Erythroblast (primary cell): ENCODE results near the gene AVPR1A.
"Not testable (repeated sequence)": the region's sequence is repeated elsewhere in the genome, so short reads cannot be mapped to it uniquely, and the experiment has no call there.

Source experiments
- DNase-seq, 2 experiments: peaks; one replicate each; lab custom pipeline; 2025; lab: John Stamatoyannopoulos, UW
- GATA1 ChIP-seq: IDR thresholded peaks from 2 replicates; pipeline ENCODE4 v1.6.1; 2011; ENCODE audit warnings: low read depth, mild to moderate bottlenecking, control low read depth, low read length, moderate library complexity
- POLR2A ChIP-seq: IDR thresholded peaks from 2 replicates; pipeline ENCODE4 v1.6.1; 2011; ENCODE audit warnings: mild to moderate bottlenecking, low read length

Gene AVPR1A

DNA sequence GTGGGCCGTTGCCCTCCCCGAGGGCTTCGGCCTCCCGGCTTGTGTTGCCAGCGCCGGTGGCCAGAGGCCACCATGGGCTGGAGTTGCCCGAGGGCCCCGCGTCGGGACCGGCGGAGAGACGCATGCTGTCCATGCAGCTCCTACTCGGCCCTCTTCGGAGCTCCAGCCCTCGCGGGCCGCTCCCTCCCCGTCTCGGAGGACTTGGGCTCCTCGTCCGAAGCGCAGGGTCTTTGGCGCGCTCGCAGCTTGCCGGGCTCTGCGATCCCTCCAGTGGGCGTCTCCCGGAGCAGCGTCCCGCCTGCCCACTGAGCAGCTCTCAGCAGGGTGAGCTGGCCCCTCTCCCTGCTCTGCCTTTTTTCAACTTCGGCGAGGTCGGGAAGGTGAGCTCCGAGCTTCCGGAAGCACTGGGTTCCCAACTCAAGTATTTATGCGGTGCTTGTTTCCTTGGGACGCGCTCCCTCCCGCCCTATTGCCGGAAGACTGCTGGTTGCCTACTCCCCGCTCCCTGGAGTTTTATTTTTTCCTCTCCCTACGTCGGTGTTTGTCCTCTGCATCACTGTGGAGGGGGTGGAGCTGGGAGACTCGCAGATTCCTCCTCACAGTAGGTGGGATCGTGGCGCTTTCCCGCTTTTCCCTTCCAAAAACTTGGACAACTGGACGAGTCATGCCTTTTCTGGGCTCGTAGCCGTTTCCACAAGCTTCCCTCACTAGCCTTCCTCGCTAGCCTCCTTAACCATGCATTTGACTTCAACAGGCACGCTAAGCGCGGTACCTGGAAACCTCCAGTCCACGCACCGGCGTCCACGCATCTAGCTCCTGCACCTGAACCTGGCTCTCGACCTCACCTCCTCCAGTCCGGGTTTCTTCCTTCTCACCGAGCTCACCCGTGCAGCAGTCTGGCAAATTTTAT, at the start of gene AVPR1A:
AVPR1A (minus strand) TSS at position 489 of the 910 bp plus-strand sequence; CDS start at position 124, 365 bp downstream.
- TF ChIP-seq POLR2A = no peak
- TF ChIP-seq GATA1 = no peak
- DNase-seq = peak; percentile 44 to 55

DNA sequence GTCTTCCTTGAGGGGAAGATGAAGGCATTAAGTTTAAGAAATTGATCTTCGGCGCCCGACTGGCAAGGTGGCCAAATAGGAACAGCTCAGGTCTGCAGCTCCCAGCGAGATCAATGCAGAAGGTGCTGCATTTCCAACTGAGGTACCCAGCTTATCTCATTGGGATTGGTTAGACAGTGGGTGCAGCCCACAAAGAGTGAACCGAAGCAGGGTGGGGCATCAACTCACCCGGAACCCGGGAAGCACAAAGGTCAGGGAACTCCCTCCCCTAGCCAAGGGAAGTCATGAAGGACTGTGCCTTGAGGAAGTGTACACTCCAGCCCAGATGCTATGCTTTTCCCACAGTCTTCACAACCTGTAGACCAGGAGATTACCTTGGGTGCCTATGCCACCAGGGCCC, 45.2 kb upstream of the AVPR1A start:
- TF ChIP-seq GATA1 = no peak
- no peak for TF ChIP-seq POLR2A
- no peak for DNase-seq

DNA sequence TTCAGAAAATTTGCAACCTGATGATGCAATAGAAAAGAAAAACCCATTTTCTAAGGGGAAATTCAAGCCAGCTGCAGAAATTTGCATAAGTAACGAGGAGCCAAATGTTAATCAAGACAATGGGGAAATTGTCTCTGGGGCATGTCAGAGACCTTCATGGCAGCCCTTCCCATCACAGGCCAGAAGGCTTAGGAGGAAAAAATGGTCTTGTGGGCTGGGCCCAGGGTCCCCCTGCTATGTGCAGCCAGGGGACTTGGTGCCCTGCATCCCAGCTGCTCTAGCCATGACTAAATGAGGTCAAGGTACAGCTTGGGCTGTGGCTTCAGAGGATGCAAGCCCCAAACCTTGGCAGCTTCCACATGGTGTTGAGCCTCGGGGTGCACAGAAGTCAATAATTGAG, 28.2 kb upstream of the AVPR1A start:
- TF ChIP-seq POLR2A = no peak
- TF ChIP-seq GATA1 = no peak
- DNase-seq = no peak

DNA sequence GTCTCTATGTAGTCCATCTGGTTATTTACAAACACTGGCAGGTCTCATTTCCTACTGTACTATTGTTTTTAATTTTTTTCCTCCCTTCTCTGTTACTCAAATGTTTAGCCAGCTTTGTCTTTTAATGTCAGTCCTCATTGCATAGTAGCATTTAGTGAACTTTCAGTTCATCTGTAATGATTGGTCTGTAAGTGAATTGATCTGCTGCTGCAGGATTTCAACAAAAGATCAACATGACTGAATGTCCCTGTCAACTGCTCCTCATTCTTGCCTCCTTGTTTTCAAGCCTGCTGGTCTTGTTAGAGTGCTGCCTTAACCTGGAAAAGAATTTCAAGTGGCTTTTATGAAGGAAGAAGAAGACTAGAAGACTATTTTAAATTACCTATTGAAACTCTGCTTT, 19.3 kb upstream of the AVPR1A start:
- no peak for DNase-seq
- TF ChIP-seq GATA1 = no peak
- no peak for TF ChIP-seq POLR2A

DNA sequence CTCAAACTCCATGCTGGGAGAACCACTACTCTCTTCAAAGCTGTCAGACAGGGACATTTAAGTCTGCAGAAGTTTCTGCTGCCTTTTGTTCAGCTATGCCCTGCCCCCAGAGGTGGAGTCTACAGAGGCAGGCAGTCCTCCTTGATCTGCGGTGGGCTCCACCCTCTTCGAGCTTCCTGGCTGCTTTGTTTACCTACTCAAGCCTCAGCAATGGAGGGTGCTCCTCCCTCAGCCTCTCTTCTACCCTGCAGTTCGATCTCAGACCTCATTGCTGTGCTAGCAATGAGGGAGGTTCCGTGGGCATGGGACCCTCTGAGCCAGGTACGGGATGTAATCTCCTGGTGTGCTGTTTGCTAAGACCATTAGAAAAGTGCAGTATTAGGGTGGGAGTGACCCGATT, 16.7 kb upstream of the AVPR1A start:
- not testable (repeated sequence) for DNase-seq

DNA sequence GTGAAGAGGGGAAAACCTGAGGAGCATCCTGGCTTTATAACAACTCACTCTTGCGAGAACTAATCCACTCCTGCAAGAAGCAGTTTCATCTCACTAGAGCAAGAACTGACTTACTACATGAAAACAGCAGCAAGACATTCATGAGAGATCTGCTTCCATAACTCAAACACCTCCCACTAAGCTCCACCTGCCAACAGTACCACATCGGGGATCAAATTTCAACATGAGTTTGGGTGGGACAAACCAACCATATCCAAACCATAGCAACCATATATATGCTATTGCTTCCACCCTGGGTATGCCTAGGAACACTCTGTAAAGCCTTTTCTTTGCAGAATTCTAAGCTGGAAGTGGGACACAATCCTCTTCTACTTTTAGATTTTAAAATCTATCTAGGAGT, 13.9 kb upstream of the AVPR1A start:
- no peak for DNase-seq
- no peak for TF ChIP-seq GATA1
- TF ChIP-seq POLR2A = no peak

DNA sequence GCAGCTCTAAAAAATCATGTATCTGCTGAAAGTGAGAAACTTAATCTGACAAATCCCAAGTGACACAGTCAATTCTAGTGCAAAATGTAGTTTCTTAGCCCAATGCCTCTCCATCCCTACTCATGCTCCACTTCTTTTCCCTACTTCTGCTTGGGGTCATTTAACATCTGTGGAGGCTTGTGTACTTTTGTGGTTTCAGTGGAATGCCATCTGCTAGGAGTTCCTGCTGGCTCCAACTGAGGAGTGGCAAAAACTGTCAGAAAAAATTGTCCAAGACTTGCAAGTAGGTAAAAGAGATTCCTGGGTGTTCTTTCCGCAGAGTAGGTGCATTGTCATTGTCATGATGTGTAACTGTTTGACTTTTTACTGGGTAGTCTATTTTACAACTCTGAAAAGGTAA, 12.5 kb upstream of the AVPR1A start:
- no peak for DNase-seq

DNA sequence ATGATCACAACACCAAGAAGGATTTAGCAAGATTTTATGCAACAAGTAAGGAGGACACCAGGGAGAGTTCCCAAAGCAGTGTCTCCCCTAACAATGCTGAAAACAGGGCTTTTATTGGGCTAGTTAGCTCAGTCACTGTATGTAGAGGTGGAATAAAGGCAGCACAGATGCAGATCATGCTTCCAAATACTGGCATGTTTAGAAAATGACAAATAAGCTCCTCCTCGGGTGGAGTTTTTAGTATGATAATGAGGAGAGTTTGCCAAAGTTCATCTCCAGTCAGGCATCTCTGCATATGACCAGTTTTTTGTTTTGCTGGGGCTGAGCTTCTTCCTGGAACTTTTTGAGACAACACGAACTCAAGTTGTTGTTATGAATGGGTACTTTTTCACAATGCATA, 4.4 kb upstream of the AVPR1A start:
- TF ChIP-seq POLR2A = no peak
- no peak for TF ChIP-seq GATA1
- DNase-seq = no peak

More for the DNA sequence above, 12.5 kb upstream of the AVPR1A start:
- no peak for TF ChIP-seq POLR2A
- no peak for TF ChIP-seq GATA1

DNA sequence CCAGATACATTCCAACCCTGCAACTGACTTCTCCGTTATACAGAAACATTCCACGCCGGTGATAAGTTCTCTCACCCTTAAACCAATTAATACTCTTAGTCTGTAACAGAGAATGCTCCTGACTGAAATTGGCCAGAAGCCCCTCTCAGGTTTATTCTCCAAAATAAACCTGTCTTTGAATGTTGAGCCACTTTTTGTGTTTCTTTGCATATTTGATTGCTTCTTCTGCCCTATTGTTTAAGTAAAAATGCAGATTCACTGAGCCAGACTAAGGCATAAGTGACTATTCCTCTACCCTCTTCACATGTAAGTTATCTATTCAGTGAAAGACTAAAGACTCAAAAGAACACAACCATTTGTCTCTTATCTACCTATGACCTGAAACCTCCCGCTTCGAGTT, 3.6 kb upstream of the AVPR1A start:
- no peak for DNase-seq
- TF ChIP-seq GATA1 = no peak

DNA sequence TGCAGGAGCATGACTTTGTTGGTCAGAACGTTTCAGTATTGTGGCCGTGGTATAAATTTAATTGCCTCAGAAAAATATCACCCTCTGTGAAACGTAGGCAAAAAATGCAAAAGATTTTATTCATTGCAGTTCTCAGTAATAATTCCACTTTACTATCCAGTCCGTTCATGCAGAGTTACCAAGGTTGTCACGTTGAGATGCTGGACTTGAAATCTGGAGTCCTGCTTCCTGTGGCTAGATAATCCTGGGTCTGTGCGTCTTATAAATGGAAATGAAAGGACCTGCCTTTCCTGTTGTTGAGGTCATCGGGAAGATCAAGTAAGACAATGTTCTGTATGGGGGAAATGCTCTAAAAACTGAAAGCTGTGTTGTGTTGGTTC, 1.3 kb upstream of the AVPR1A start:
- no peak for DNase-seq
- TF ChIP-seq POLR2A (no peak), GATA1 (no peak)

DNA sequence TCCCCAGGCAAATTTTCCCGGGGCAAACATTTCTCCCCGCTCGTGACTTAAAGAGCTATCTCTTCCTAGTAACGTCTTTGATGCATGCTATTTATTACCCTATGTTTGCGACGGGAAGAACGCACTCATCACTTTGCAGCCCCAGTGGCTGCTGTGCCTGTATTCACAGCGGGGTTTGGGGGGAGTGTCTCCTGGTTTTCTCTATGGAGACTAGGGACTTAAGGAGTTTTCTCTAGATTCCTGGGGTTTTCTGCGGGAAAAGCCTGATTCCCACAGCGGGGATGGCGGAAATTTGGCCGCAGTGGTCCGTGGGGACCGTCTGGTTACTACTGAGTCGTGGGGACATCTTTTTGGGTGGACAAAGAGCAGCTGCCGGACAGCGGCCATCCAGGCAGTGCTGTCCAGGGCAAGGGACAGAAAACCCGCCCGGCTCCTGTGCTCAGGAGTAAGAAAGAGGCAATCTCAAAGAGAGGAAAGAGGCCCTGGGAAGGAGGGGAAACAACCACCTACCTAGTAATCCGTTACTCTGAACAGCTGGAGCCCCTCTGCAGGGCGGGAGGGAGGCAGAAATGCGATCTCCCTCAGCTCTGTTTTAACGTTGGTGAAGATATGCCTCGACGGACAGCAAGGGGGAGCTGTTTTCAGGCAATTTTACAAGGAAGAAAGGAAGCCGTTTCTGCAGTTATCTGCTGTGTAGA, 771 bp upstream of the AVPR1A start:
- TF ChIP-seq GATA1 (no peak), POLR2A (no peak)
- peak; percentile 65 to 72 for DNase-seq

DNA sequence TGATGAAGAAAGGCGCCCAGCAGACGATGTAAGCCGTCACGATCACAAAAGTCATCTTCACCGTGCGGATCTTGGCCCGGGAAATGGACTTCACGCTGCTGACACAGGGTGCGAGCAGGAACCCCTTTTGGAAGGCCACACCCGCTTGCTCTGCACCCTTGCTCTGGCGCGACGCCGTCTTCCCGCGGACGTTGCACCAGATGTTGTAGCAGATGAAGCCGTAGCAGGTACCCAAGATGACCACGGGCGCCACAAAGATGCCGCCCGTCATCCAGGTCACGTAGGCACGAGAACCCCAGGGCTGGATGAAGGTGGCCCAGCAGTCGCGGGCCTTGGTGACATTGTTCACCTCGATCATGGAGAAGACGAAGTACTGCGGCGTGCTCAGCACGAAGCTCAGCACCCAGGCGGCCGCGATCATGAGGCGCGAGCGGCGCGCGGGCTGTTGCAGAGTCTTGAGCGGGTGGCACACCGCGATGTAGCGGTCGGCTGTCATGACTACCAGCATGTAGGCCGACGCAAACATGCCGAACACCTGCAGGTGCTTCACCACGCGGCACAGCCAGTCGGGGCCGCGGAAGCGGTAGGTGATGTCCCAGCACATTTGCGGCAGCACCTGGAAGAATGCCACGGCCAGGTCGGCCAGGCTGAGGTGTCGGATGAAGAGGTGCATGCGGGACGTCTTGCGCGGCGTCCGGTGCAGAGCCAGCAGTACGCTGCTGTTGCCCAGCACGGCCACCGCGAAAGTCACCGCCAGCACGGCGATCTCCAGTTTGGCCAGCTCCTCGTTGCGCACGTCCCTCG, 890 bp downstream of the AVPR1A start:
- DNase-seq = peak; percentile 50 to 57
- TF ChIP-seq POLR2A (no peak), GATA1 (no peak)

DNA sequence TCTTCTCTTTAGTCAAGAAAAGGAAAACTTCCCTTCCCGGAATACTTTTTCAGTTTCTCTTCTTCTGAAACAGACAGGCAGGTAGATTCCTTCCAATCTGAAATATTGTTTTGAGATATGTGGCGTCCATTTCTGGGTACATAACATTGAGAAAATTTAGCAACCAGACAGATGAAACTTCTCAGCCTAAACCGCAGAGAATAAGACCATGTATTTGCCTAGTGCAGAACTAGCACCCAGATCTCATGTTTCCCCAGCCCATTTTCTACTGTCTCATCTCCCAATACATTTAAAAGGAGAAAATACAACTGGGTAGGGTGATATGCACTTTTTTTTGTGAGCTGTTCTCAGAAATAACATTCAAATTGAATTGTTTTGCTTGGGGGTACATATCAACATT, 6.4 kb downstream of the AVPR1A start:
- DNase-seq = no peak

DNA sequence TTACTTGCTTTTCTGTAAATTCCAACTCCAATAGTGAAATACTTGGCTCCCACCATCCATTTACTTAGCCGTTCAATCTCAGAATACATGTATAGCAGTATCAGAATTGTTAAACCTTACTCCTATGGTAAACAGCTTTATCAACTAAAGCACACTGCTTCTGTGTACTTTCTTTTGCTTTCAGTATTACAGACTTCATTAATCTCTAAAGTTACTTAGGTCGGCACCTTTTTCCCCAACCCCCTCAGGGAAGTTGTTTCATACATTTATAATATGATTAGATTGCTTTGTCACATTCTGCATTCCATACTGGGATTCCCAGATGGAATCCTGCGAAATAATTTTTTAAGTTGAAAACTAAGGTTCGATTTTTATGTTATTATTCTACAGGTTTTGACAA, 12.5 kb downstream of the AVPR1A start:
- TF ChIP-seq POLR2A (no peak), GATA1 (no peak)
- DNase-seq = no peak

More for the DNA sequence above, 6.4 kb downstream of the AVPR1A start:
- TF ChIP-seq GATA1 = no peak
- TF ChIP-seq POLR2A = no peak
